Measurements from ENCODE around the gene RAC3. TPM values are rescaled to one million over a fixed set of nuclear protein-coding genes. Genes with fewer than 3 reads are reported as not detected.
"Not testable (repeated sequence)": the region's sequence is repeated elsewhere in the genome, so short reads cannot be mapped to it uniquely, and the experiment has no call there.

RAC3 gene
- total RNA-seq, 1 donor from 2014 or later: not detected

DNA sequence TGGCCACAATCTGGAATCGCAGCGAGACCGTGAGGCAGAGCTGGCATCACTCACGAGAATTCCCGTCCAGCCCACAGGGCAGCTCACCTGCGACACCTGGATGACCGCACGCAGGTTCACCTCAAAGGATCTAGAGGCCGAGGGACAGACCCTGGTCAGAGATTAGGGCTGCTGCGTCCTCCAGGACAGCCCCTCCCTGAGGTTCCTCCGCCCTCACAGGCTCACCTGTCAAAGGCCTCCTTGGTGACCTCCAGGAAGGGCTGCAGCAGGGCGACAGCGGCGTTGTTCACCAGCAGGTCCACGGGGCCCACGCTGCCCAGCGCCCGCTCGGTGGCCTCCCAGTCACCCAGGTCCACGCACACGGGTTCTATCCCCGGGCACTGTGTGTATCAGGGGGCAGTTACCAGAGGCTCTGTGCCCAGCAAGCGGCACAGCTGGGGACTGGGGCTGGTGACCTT is 5.2 kb downstream of the RAC3 start:
- no peak for DNase-seq (ENCODE audit: low spot score in 2 of 2)
- TF ChIP-seq, protein P1, sequence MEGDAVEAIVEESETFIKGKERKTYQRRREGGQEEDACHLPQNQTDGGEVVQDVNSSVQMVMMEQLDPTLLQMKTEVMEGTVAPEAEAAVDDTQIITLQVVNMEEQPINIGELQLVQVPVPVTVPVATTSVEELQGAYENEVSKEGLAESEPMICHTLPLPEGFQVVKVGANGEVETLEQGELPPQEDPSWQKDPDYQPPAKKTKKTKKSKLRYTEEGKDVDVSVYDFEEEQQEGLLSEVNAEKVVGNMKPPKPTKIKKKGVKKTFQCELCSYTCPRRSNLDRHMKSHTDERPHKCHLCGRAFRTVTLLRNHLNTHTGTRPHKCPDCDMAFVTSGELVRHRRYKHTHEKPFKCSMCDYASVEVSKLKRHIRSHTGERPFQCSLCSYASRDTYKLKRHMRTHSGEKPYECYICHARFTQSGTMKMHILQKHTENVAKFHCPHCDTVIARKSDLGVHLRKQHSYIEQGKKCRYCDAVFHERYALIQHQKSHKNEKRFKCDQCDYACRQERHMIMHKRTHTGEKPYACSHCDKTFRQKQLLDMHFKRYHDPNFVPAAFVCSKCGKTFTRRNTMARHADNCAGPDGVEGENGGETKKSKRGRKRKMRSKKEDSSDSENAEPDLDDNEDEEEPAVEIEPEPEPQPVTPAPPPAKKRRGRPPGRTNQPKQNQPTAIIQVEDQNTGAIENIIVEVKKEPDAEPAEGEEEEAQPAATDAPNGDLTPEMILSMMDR (IDR thresholded peaks at IDR 0.05): no peak
- Histone ChIP-seq H3K27me3 (peaks cover 8% of the 10 kb centered on the region), H3K4me1 (peaks cover 15 to 20% of the 10 kb centered on the region in 2 donors), H3K4me3 (peak overlapping the region; percentile 72 to 75), H3K27ac (peak overlapping the region; percentile 83 to 93), H3K36me3 (no peaks in the 10 kb centered on the region), H3K9me3 (no peaks in the 10 kb centered on the region)
- intact Hi-C loops (cut with DNase I): loop anchor here (1.0 kb wide), 2 partner anchors 13 to 62 kb away; partner anchors contain the start of genes FASN and LRRC45

DNA sequence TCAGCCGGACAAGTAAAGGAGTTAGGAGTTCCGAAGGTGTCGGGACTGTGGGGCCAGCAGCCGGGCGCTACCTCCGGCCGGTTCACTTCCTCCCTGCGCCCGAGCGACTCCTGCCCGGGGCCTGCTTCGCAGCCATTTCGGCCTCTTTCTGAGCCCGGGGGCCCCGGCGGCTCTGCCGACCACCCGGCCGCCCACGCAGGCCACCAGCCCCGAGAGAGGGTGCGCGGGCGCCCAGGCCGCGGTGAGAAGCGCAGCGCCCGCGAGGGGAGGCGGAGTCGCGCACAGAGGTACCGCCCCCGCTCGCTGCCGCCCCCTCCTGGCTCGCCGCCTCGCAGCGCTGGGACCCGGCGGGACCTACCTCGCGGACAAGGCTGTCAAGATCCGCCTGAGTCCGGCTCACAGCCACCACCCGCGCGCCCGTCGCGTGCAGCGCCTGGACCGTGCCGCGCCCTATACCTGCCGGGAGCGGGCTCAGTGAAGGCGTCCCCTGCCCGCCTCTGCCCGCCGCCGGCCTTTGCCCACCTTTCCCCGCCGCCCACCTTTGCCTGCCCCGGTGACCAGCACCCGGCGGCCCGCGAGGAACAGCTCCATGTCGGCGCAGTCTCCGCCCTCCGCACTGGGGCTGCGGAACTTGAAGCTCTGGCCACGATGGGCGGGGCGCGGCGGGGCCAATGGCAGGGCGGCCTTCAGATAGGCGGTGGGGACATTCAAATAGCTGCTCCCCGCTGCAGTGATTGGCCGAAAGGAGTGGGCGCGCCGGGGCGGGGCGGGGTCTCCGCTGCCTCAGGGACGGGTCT is 5.8 kb downstream of the RAC3 start, which contains the start of gene DCXR:
Gene DCXR (minus strand): TSS at position 606 of the 797 bp plus-strand sequence. CDS start 15 bp downstream, at position 591.
- Histone ChIP-seq H3K36me3 (no peaks in the 10 kb centered on the region), H3K27ac (peak within 1 kb of the TSS; percentile 83 to 93), H3K4me1 (peaks cover 12 to 16% of the 10 kb centered on the region in 2 donors), H3K27me3 (peaks cover 3% of the 10 kb centered on the region), H3K9me3 (no peaks in the 10 kb centered on the region), H3K4me3 (peak within 1 kb of the TSS; percentile 72 to 75)
- TF ChIP-seq, protein P1 (IDR thresholded peaks at IDR 0.05): peak; percentile 71 to 83 (median 73)
- intact Hi-C loops (cut with DNase I): loop anchor here (1.0 kb wide), 2 partner anchors 14 to 61 kb away; partner anchors contain the start of genes FASN and LRRC45
- DNase-seq (ENCODE audit: low spot score in 2 of 2): peak; percentile 93 to 99

DNA sequence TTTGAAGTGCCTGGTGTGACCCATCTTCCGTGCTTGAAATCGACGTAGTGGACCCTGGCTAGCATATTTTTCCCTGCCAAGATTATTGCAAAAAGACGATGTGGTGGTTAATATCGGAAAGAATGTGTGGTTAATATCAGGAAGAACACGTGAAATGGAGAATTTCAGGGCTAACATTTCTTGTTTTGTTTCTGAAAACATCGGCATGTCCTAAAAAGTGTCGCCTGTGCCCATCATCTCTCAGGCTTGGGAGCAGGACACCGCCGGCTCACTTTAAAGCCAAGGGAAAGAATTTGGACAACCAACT is 6.4 kb downstream of the RAC3 start:
- intact Hi-C loops (cut with DNase I): loop anchor here (1.0 kb wide), 2 partner anchors 15 to 60 kb away; partner anchors contain the start of genes FASN and LRRC45
- no peaks in the 10 kb centered on the region for H3K27me3 ChIP-seq
- no peaks in the 10 kb centered on the region for H3K9me3 ChIP-seq
- H3K27ac ChIP-seq: peak overlapping the region; percentile 83 to 93
- peaks cover 12 to 16% of the 10 kb centered on the region in 2 donors for H3K4me1 ChIP-seq
- H3K36me3 ChIP-seq: no peaks in the 10 kb centered on the region
- TF ChIP-seq, protein P1 (IDR thresholded peaks at IDR 0.05): no peak
- H3K4me3 ChIP-seq: peak overlapping the region; percentile 72 to 75
- DNase-seq (ENCODE audit: low spot score in 2 of 2): no peak

DNA sequence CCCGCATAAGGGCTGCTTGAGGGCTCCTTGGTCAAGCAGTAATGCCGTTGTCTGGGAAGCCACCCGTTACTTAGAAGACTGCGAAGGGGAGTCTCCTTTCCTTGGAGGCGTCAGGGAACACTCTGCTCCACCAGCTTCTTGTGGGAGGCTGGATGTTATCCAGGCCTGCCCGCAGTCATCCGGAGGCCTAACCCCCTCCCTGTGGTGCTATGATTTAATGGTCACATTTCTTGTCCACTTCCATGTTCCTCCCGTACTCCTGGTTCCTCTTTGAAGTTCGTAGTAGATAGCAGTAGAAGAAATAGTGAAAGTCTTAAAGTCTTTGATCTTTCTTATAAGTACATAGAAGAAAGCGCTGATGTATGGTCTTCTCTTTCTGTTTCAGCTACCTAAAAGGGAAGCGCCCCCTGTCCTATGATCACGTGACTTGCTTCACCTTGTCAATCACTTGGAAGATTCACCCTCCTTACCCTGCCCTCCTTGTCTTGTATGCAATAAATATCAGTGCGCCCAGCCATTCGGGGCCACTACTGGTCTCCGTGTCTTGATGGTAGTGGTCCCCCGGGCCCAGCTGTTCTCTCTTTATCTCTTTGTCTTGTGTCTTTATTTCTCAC is 7.4 kb downstream of the RAC3 start:
- H3K27ac ChIP-seq; H3K27me3 ChIP-seq; intact Hi-C loops (cut with DNase I); H3K4me3 ChIP-seq; DNase-seq (ENCODE audit: low spot score in 2 of 2); H3K9me3 ChIP-seq; H3K36me3 ChIP-seq: not testable (repeated sequence)
- H3K4me1 ChIP-seq: peaks cover 12 to 16% of the 10 kb centered on the region in 2 donors

DNA sequence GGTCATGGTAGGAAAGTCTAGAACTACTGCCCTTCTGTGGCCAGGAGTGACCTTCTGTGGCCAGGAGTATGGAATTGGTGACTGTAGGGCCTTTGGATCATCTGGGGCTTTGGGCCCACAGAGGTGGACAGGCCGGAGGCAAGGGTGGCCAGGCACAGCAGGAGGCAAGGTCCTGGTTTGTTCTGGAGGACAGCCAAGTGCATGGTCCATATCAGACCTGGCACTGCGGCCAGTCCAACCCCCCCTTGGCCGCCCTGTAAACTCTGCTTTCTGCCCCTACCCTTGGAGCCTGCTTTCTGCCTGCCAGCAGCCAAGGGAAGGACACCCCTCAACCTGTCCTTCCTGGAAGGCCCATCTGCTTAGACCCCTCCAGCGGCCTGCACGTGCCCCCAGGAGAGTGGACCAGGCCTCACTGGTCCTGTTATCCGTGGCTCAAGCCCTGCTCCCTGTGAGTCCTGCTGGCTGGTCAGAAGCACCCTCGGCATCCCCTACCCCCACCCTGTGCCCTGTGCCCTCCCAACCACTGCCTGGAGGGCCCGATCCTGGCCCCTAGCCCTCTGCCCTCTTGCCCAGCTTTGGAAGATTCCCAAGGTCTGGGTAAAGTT is 8.3 kb downstream of the RAC3 start:
- H3K4me3 ChIP-seq: no peak overlapping the region
- no peaks in the 10 kb centered on the region for H3K9me3 ChIP-seq
- H3K27me3 ChIP-seq: no peaks in the 10 kb centered on the region
- intact Hi-C loops (cut with DNase I): no loop called here
- H3K36me3 ChIP-seq: no peaks in the 10 kb centered on the region
- no peak for DNase-seq (ENCODE audit: low spot score in 2 of 2)
- no peak overlapping the region for H3K27ac ChIP-seq
- H3K4me1 ChIP-seq: peaks cover 12 to 16% of the 10 kb centered on the region in 2 donors
- TF ChIP-seq, protein P1 (IDR thresholded peaks at IDR 0.05): no peak

Data from ascending aorta (tissue), 2 donors.